NCI-H524 treated with DMSO at 0.1 percent for 48 hours (cell line): ENCODE results near the gene AP1G2.

Experiments
- DNase-seq: peaks from one replicate; lab custom pipeline; 2025; lab: John Stamatoyannopoulos, UW

Gene AP1G2

DNA sequence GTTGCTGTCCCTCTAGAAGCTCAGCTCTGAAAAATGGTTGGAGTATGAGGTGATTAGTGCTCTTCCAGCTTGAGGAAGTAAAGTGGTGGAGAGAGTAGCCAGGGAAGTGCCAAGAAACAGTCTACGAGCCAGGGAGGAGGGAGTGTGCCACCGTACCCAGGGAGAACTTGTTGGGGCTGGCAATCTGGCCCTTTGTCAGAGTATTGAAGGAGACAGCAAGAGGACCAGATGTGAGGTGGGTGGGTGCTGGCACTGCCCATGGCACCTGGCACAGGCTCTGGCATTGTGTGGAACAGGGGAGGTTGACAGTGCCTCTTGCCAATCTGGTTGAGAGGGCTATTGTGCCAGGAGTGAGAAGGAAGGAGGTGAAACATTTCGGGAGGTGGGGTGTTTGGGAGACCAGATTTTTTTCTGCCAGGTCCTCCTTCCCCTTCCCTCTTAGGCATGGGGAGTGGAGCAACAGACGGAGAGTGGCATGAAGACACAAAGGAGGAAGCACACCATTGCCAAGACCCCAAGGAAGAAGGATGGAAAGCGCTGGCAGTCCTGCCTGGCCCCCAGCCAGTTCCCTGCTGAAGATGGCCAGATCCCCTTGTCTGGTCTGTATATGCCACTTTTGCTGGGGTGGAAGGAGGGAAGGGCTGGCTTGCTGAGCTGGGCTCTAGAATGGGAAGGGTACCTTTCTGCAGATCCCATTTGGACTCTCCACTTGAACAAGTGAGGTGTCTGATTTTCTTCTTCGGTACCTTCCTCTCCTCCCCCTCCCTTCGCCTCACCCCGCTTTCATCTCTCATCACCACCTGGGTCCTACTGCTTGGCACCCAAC lies 53.6 kb downstream of the AP1G2 start:
- no peak for DNase-seq

GRCh38 chr14:23513005-23513817 lies 54.4 kb downstream of the AP1G2 start:
- peak; percentile 97 for DNase-seq

DNA sequence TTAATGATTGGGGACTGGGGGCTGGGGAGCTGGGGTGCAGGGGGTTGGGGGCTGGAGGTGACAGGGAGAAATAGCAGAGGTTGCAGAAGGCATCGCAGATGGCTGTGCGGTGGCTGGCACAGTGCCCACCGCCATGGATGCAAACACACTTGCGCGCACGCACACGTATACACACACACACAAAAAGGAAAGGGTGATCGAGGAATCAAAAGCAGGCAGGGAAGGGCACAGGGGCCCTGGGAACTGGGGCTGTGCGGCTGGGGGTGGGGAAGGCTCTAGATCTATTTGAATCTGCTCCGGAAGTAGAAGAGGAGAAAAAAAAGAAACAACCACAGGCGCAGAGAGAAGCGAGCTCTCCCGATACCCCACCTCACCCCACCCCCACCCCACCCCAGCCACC lies 55.4 kb downstream of the AP1G2 start:
- peak; percentile 92 for DNase-seq
